Psoas muscle (tissue), 8 donors: ENCODE results near the gene OTUD1. TPM values are rescaled to one million over a fixed set of nuclear protein-coding genes. Genes with fewer than 3 reads are reported as not detected.

ENCODE experiments used
- ATAC-seq, 4 donors: fragments of 200-7000 bp; cut with Tn5 transposase; one replicate each; pipeline ENCODE4 v1.9.1; 2020; ENCODE audit warnings: moderate library complexity in 3 of 4, mild to moderate bottlenecking in 2 of 4
- DNase-seq, 2 donors: peaks; one replicate each; pipeline ENCODE4 v3.0.0-alpha.2; 2020
- H3K27ac ChIP-seq: fragments of 200-600 bp; one replicate; pipeline ENCODE4 v1.8.0; 2022
- H3K27me3 ChIP-seq, 3 donors: fragments of 200-600 bp in 1 of 3; one replicate each; pipeline versions ENCODE4 v1.6.1 to v1.8.0; 2013 to 2022; ENCODE audit warnings: low read length in 2 of 3, mild to moderate bottlenecking in 2 of 3, moderate library complexity in 1 of 3; ENCODE audit not compliant: insufficient read depth in 3 of 3
- H3K36me3 ChIP-seq, 2 donors: fragments of 200-600 bp in 1 of 2; one replicate each; pipeline versions ENCODE4 v1.6.1 to v1.8.0; 2013 to 2022; ENCODE audit warnings: low read depth in 1 of 2, mild to moderate bottlenecking in 1 of 2, moderate library complexity in 1 of 2; ENCODE audit not compliant: insufficient read depth in 1 of 2
- H3K4me1 ChIP-seq: fragments of 200-600 bp; one replicate; pipeline ENCODE4 v1.8.0; 2022
- H3K4me3 ChIP-seq: fragments of 200-600 bp; one replicate; pipeline ENCODE4 v1.8.0; 2022; ENCODE audit warnings: mild to moderate bottlenecking
- H3K9me3 ChIP-seq: fragments of 200-600 bp; one replicate; pipeline ENCODE4 v1.8.0; 2022
- WGBS, 3 donors: extraction: QIAGEN DNeasy Blood & Tissue Kit; methylation state at CpG; one replicate each; pipeline versions ENCODE4 v1.1.6 to v1.1.7; 2013; 5-methylcytosine and 5-hydroxymethylcytosine counted together
- intact Hi-C, 2 donors: fragments of 100-400 bp; cut with DNase I; formaldehyde crosslinking; loops; one replicate each; pipeline versions ENCODE4 v1.11.0 to v1.14.2; 2022
- polyA plus RNA-seq, 3 donors: library from polyadenylated mRNA; stranded (reverse); fragments of 200-250 nt; gene quantifications; one replicate each; pipeline ENCODE4 v1.2.3, GENCODE V29; 2013
- total RNA-seq, 4 donors: library from RNA; stranded (reverse); fragmentation: NEBNext Ultra II Directional in 2 of 4; extraction: Animal tissue kit (Norgen Biotek cat#: 25700) in 2 of 4; gene quantifications; one replicate each; pipeline versions ENCODE4 v1.2.1 to v1.2.4, GENCODE V29; 2021 to 2023
- TF ChIP-seq, protein P1 (sequence below): fragments of 200-600 bp; IDR thresholded peaks from one replicate; pipeline ENCODE4 v1.8.0; 2022; ENCODE audit warnings: antibody characterized with exemption
- donor health status: healthy with polysubstance abuse.
- donor health status: DM: no; HTN: no; CAD: no; lungs with moderate emphysema.
- donor health status: Bipolar disorder and iron deficiency.
- donor health status: healthy.
- donor health status: DM: yes; HTN: yes; CAD: no.
- donor health status: DM: no; HTN: no; CAD: no.
- donor health status: DM: no; HTN: no; CAD: no.
- donor health status: DM: yes; HTN: yes; CAD: no.

OTUD1 gene
- total and polyA plus RNA-seq, 7 donors = 1.9 to 165 (median 73.1) TPM

DNA sequence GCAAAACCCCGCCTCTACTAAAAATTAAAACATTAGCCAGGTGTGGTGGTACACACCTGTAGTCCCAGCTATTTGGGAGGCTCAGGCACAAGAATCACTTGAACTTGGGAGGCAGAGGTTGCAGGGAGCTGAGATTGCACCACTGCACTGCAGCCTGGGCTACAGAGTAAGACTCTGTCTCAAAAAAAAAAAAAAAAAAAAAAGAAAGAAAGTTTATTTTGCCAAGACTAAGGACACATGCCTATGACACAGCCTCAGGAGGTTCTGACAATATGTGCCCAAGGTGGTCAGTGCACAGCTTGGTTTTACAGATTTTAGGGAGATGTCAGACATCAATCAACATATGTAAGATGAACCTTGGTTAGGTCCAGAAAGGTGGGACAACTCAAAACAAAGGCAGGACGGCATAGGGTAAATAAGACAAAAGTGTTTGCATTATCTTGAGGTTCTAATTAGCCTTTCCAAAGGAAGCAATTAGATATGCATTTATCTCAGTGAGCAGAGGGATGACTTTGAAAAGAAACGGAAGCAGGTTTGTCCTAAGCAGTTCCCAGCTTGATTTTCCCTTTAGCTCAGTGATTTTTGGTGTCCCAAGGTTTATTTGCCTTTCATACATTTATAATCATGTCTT is 20.7 kb upstream of the OTUD1 start:
- TF ChIP-seq, protein P1, sequence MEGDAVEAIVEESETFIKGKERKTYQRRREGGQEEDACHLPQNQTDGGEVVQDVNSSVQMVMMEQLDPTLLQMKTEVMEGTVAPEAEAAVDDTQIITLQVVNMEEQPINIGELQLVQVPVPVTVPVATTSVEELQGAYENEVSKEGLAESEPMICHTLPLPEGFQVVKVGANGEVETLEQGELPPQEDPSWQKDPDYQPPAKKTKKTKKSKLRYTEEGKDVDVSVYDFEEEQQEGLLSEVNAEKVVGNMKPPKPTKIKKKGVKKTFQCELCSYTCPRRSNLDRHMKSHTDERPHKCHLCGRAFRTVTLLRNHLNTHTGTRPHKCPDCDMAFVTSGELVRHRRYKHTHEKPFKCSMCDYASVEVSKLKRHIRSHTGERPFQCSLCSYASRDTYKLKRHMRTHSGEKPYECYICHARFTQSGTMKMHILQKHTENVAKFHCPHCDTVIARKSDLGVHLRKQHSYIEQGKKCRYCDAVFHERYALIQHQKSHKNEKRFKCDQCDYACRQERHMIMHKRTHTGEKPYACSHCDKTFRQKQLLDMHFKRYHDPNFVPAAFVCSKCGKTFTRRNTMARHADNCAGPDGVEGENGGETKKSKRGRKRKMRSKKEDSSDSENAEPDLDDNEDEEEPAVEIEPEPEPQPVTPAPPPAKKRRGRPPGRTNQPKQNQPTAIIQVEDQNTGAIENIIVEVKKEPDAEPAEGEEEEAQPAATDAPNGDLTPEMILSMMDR = no peak
- DNase-seq (no peak), ATAC-seq (no peak)
- 86 to 89% (median 87%) methylated on average over 3 of the region's 3 CpGs for WGBS, 3 donors
- Histone ChIP-seq H3K27ac (no peak overlapping the region), H3K9me3 (no peaks in the 10 kb centered on the region), H3K36me3 (no peaks in the 10 kb centered on the region), H3K27me3 (no peaks in the 10 kb centered on the region), H3K4me1 (peaks cover 9% of the 10 kb centered on the region), H3K4me3 (no peak overlapping the region)
- intact Hi-C loops = no loop called here

DNA sequence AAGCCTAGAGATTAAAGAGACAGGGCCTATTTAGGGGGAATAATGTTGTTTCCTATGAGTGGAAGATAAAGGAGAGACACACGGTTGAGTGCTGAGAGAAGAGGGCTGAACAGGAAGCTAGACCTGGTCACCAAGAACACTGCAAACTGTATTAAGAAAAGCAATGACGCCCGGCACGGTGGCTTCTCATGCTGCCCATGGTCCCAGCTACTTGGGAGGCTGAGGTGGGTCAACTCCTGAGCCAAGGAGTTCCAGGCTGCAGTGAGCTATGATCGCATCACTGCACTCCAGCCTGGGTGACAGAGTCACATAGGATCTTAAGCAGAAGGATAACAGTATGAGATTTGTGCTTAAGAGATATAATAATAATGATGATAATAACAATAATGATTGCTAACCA is 19.7 kb upstream of the OTUD1 start:
- H3K36me3 ChIP-seq = no peaks in the 10 kb centered on the region
- DNase-seq (no peak), ATAC-seq (no peak)
- no peaks in the 10 kb centered on the region for H3K27me3 ChIP-seq
- H3K9me3 ChIP-seq = no peaks in the 10 kb centered on the region
- H3K4me1 ChIP-seq = peaks cover 3% of the 10 kb centered on the region
- no peak overlapping the region for H3K27ac ChIP-seq
- intact Hi-C loops = no loop called here
- 67 to 80% (median 76%) methylated on average over 5 of the region's 5 CpGs for WGBS, 3 donors
- TF ChIP-seq, protein P1 = no peak
- H3K4me3 ChIP-seq = no peak overlapping the region

DNA sequence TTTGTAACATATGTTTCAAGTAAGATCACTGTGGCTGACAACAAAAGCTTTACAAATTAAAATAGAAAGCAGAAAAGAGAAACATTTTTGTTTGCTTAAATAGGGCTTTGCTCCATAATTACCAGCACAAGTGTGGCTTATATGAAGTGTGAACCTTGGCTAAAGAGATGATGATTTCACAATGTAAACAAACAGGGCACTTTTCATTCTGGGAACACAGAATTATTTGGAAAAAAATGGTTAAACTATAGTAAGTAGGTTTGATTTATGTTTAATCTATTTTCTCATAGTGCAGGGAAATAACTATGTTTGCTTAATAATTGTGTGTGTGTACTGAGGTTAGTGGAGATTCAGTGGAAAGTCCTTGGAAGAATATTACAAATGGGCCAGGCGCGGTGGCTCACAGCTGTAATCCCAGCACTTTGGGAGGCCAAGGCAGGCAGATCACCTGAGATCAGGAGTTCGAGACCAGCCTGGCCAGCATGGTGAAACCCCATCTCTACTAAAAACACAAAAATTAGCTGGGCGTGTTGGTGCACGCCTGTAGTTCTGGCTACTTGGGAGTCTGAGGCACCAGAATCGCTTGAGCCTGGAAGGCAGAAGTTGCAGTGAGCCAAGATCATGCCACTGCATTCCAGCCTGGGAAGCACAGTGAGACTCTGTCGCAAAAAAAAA is 19.1 kb upstream of the OTUD1 start:
- 85 to 95% (median 91%) methylated on average over 7 of the region's 7 CpGs for WGBS, 3 donors
- Histone ChIP-seq H3K36me3 (no peaks in the 10 kb centered on the region), H3K4me1 (no peaks in the 10 kb centered on the region), H3K4me3 (no peak overlapping the region), H3K27me3 (no peaks in the 10 kb centered on the region), H3K9me3 (no peaks in the 10 kb centered on the region), H3K27ac (no peak overlapping the region)
- intact Hi-C loops = no loop called here
- DNase-seq = no peak
- no peak for ATAC-seq
- TF ChIP-seq, protein P1 = no peak

DNA sequence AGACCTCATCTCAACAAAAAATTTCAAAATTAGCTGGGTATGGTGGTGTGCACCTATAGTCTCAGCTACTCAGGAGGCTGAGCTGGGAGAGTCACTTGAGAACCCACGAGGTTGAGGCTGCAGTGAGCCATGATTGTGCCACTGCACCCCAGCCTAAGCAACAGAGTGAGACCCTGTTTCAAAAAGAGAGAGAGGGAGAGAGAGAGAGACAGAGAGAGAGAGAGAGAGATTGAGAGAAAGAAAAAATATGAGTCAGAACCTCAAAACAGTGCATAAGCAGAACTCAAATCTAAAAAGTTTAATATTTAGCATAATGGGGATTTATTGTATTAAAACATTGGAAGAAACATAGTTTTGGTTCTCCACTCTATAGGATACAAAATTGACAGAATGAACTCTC is 17.5 kb upstream of the OTUD1 start:
- WGBS, 3 donors = 73 to 89% (median 84%) methylated on average over 1 of the region's 1 CpG
- intact Hi-C loops = no loop called here
- TF ChIP-seq, protein P1 = no peak
- Histone ChIP-seq H3K36me3 (no peaks in the 10 kb centered on the region), H3K27ac (no peak overlapping the region), H3K9me3 (no peaks in the 10 kb centered on the region), H3K27me3 (no peaks in the 10 kb centered on the region), H3K4me3 (no peak overlapping the region), H3K4me1 (no peaks in the 10 kb centered on the region)
- ATAC-seq (no peak), DNase-seq (no peak)
